ENCODE measurements around the gene OR6C6.

GRCh38 chr12:55246159-55246558 is 50.2 kb downstream of the OR6C6 start:
- TF ChIP-seq CTCF (IDR thresholded peaks at IDR 0.05), result no peak
- no peak for TF ChIP-seq POLR2A (IDR thresholded peaks at IDR 0.05)
